Lower lobe of right lung (tissue), 2 donors: Measurements from ENCODE around the gene SLC1A5. TPM values are rescaled to one million over a fixed set of nuclear protein-coding genes. Genes with fewer than 3 reads are reported as not detected.
"Not testable (repeated sequence)": the region's sequence is repeated elsewhere in the genome, so short reads cannot be mapped to it uniquely, and the experiment has no call there.

Experiments
- ATAC-seq, 2 donors: fragments of 200-7000 bp; cut with Tn5 transposase; one replicate each; pipeline ENCODE4 v1.9.1; 2020 to 2022; ENCODE audit warnings: mild to moderate bottlenecking in 2 of 2, moderate library complexity in 2 of 2
- DNase-seq: peaks from one replicate; pipeline ENCODE4 v3.0.0-alpha.2; 2020
- H3K27ac ChIP-seq: fragments of 200-600 bp; one replicate; pipeline ENCODE4 v1.8.0; 2022
- H3K27me3 ChIP-seq: fragments of 200-600 bp; one replicate; pipeline ENCODE4 v1.8.0; 2022; ENCODE audit warnings: low read depth
- H3K36me3 ChIP-seq: fragments of 200-600 bp; one replicate; pipeline ENCODE4 v1.8.0; 2022; ENCODE audit warnings: mild to moderate bottlenecking
- H3K4me1 ChIP-seq: fragments of 200-600 bp; one replicate; pipeline ENCODE4 v1.8.0; 2022
- H3K4me3 ChIP-seq: fragments of 200-600 bp; one replicate; pipeline ENCODE4 v1.8.0; 2022; ENCODE audit warnings: mild to moderate bottlenecking
- H3K9me3 ChIP-seq: fragments of 200-600 bp; one replicate; pipeline ENCODE4 v1.8.0; 2022
- CTCF ChIP-seq: fragments of 200-600 bp; IDR thresholded peaks from one replicate; pipeline ENCODE4 v1.8.0; 2022; ENCODE audit warnings: antibody characterized with exemption, mild to moderate bottlenecking
- intact Hi-C: fragments of 100-400 bp; cut with DNase I; formaldehyde crosslinking; loops from one replicate; pipeline ENCODE4 v1.11.0; 2022
- total RNA-seq: library from RNA; stranded (reverse); fragmentation: NEBNext Ultra II Directional; extraction: Animal tissue kit (Norgen Biotek cat#: 25700); gene quantifications from one replicate; pipeline ENCODE4 v1.2.1, GENCODE V29; 2021
- donor health status: DM: no; HTN: yes; CAD: no; lungs with severe emphysema.

SLC1A5 gene
- total RNA-seq, 1 donor from 2014 or later = 120 TPM

DNA sequence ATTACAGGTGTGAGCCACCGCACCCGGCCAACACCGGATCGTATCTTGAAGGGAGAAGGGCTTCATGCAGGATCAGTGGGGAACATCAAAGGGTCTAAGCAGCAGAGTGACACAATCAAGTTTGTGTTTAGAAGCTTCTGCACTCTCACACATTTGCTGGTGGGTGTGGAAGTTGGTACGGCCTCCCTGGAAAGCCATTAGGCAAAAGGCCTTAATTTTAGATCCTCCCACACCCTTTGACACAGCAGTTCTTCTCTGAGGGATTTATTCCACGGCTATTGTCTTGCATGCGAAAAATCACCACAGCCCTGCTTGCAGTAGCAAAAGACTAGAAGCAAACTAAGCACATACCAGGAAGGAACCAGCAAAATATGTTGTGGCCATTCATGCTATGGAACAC, 18.3 kb upstream of the SLC1A5 start:
- H3K36me3 ChIP-seq = no peaks in the 10 kb centered on the region
- H3K4me1 ChIP-seq = peaks cover 4% of the 10 kb centered on the region
- DNase-seq (no peak), ATAC-seq (peak in 1 of 2 donors; percentile 40)
- H3K4me3 ChIP-seq = no peak overlapping the region
- H3K27ac ChIP-seq = no peak overlapping the region
- intact Hi-C loops = no loop called here
- TF ChIP-seq CTCF = no peak
- H3K9me3 ChIP-seq = no peaks in the 10 kb centered on the region
- no peaks in the 10 kb centered on the region for H3K27me3 ChIP-seq

DNA sequence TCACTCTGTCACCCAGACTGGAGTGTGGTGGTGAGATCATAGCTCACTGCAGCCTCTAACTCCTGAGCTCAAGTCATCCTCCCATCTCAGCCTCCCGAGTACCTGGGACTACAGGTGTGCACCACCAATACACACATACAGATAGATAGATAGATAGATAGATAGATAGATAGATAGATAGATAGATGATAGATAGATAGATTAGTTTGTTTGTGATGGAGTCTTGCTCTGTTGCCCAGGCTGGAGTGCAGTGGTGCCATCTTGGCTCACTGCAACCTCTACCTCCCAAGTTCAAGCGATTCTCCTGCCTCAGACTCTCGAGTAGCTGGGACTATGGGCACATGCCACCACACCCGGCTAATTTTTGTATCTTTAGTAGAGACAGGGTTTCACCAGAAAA, 16.0 kb upstream of the SLC1A5 start:
- H3K27me3 ChIP-seq, H3K27ac ChIP-seq, H3K4me1 ChIP-seq, DNase-seq, intact Hi-C loops, H3K9me3 ChIP-seq, ATAC-seq, H3K36me3 ChIP-seq, H3K4me3 ChIP-seq: not testable (repeated sequence)

GRCh38 chr19:46803555-46803954, 15.2 kb upstream of the SLC1A5 start:
- H3K27ac ChIP-seq = no peak overlapping the region
- H3K27me3 ChIP-seq = no peaks in the 10 kb centered on the region
- no peaks in the 10 kb centered on the region for H3K9me3 ChIP-seq

DNA sequence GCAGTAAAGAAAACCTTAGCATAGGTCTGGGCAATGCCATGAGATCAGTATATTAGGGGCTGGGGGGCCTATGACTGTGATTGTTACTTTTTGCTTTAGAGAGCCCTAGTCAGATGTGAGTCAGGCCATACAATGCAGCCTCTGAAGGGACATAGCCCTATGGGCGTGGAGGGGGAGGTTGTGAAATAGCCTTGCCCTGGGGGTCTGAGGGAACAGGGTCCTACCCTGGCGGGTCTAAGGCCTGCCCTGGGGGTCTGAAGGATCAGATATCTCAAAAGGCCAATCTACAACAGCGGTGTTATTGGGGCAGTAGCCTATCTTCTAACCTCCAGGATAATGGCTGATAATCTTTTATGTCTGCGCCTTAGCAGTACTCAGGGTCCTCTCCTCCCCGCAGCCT, 13.8 kb upstream of the SLC1A5 start:
- Histone ChIP-seq H3K4me1 (no peaks in the 10 kb centered on the region), H3K9me3 (no peaks in the 10 kb centered on the region), H3K36me3 (no peaks in the 10 kb centered on the region), H3K27ac (no peak overlapping the region), H3K4me3 (no peak overlapping the region), H3K27me3 (no peaks in the 10 kb centered on the region)
- no peak for TF ChIP-seq CTCF
- no peak for ATAC-seq
- DNase-seq = no peak
- intact Hi-C loops = no loop called here

More at GRCh38 chr19:46803555-46803954, 15.2 kb upstream of the SLC1A5 start:
- Histone ChIP-seq H3K36me3 (no peaks in the 10 kb centered on the region), H3K4me1 (peaks cover 4% of the 10 kb centered on the region), H3K4me3 (no peak overlapping the region)
- no peak for TF ChIP-seq CTCF
- intact Hi-C loops = no loop called here
- ATAC-seq (no peak), DNase-seq (no peak)

GRCh38 chr19:46798713-46799112, 10.3 kb upstream of the SLC1A5 start:
- H3K27me3 ChIP-seq = no peaks in the 10 kb centered on the region
- no peak for TF ChIP-seq CTCF
- intact Hi-C loops = no loop called here
- H3K36me3 ChIP-seq = no peaks in the 10 kb centered on the region
- H3K4me1 ChIP-seq = peaks cover 11% of the 10 kb centered on the region
- DNase-seq = no peak
- H3K27ac ChIP-seq = no peak overlapping the region
- no peak overlapping the region for H3K4me3 ChIP-seq
- H3K9me3 ChIP-seq = no peaks in the 10 kb centered on the region
- ATAC-seq = no peak

DNA sequence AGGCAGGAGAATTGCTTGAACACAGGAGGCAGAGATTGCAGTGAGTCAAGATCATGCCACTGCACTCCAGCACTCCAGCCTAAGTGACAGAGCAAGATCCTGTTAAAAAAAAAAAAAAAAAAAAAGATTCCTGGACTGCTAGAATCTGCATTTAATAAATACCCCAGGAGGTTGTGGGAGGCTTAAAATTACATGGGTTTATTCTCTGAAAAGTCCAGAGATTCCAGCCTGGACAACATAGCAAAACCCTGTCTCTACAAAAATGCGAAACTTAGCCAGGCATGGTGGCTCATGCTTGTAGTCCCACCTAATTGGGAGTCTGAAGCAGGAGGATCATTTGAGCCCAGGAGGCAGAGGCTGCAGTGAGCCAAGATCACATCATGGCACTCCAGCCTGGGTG, 9.5 kb upstream of the SLC1A5 start:
- DNase-seq (no peak), ATAC-seq (no peak)
- Histone ChIP-seq H3K9me3 (no peaks in the 10 kb centered on the region), H3K27me3 (no peaks in the 10 kb centered on the region), H3K27ac (no peak overlapping the region), H3K4me3 (no peak overlapping the region), H3K4me1 (peaks cover 11% of the 10 kb centered on the region), H3K36me3 (no peaks in the 10 kb centered on the region)
- TF ChIP-seq CTCF = no peak
- intact Hi-C loops = no loop called here
